Upper lobe of right lung (tissue), 1 donor: ENCODE results near the gene PODNL1. TPM values are rescaled to one million over a fixed set of nuclear protein-coding genes. Genes with fewer than 3 reads are reported as not detected.

ENCODE experiments used
- ATAC-seq: fragments of 200-7000 bp; cut with Tn5 transposase; one replicate; pipeline ENCODE4 v1.9.1; 2020; ENCODE audit warnings: mild to moderate bottlenecking, moderate library complexity
- DNase-seq: peaks from one replicate; pipeline ENCODE4 v3.0.0-alpha.2; 2020
- H3K27ac ChIP-seq: fragments of 200-600 bp; one replicate; pipeline ENCODE4 v1.8.0; 2022
- H3K27me3 ChIP-seq: fragments of 200-600 bp; one replicate; pipeline ENCODE4 v1.8.0; 2022; ENCODE audit warnings: mild to moderate bottlenecking
- H3K36me3 ChIP-seq: fragments of 200-600 bp; one replicate; pipeline ENCODE4 v1.8.0; 2022
- H3K4me1 ChIP-seq: fragments of 200-600 bp; one replicate; pipeline ENCODE4 v1.8.0; 2022
- H3K4me3 ChIP-seq: fragments of 200-600 bp; one replicate; pipeline ENCODE4 v1.8.0; 2022; ENCODE audit warnings: mild to moderate bottlenecking
- H3K9me3 ChIP-seq: fragments of 200-600 bp; one replicate; pipeline ENCODE4 v1.8.0; 2022
- CTCF ChIP-seq: fragments of 200-600 bp; IDR thresholded peaks from one replicate; pipeline ENCODE4 v1.8.0; 2022; ENCODE audit warnings: antibody characterized with exemption
- intact Hi-C: fragments of 100-400 bp; cut with DNase I; formaldehyde crosslinking; loops from one replicate; pipeline ENCODE4 v1.11.0; 2022
- total RNA-seq: library from RNA; stranded (reverse); fragmentation: NEBNext Ultra II Directional; extraction: Animal tissue kit (Norgen Biotek cat#: 25700); gene quantifications from one replicate; pipeline ENCODE4 v1.2.1, GENCODE V29; 2021
- donor health status: DM: no; HTN: yes; CAD: no; lungs with severe emphysema.

Gene PODNL1
- total RNA-seq, 1 donor from 2014 or later = 2.8 TPM

- no peak for ATAC-seq
- H3K4me3 ChIP-seq = no peak overlapping the region
These were observed 8.2 kb upstream of the PODNL1 start for GRCh38 chr19:13946414-13946813.

GRCh38 chr19:13942023-13942684 is 3.9 kb upstream of the PODNL1 start:
- Histone ChIP-seq H3K4me1 (no peaks in the 10 kb centered on the region), H3K36me3 (no peaks in the 10 kb centered on the region), H3K27me3 (no peaks in the 10 kb centered on the region), H3K4me3 (no peak overlapping the region), H3K9me3 (no peaks in the 10 kb centered on the region), H3K27ac (no peak overlapping the region)
- ATAC-seq (no peak), DNase-seq (no peak)
- intact Hi-C loops = no loop called here
- no peak for TF ChIP-seq CTCF

More at GRCh38 chr19:13946414-13946813, 8.2 kb upstream of the PODNL1 start:
- Histone ChIP-seq H3K27me3 (no peaks in the 10 kb centered on the region), H3K27ac (no peak overlapping the region), H3K4me1 (no peaks in the 10 kb centered on the region), H3K36me3 (no peaks in the 10 kb centered on the region), H3K9me3 (no peaks in the 10 kb centered on the region)
- DNase-seq = no peak
- intact Hi-C loops = no loop called here
- no peak for TF ChIP-seq CTCF

GRCh38 chr19:13937479-13938300 is 527 bp downstream of the PODNL1 start:
- Histone ChIP-seq H3K27ac (no peak overlapping the region), H3K9me3 (no peaks in the 10 kb centered on the region), H3K4me1 (no peaks in the 10 kb centered on the region), H3K4me3 (peak overlapping the region; percentile 39), H3K27me3 (no peaks in the 10 kb centered on the region), H3K36me3 (no peaks in the 10 kb centered on the region)
- no peak for TF ChIP-seq CTCF
- intact Hi-C loops = no loop called here
- ATAC-seq (peak; percentile 10), DNase-seq (no peak)

- H3K4me1 ChIP-seq = no peaks in the 10 kb centered on the region
- H3K27ac ChIP-seq = no peak overlapping the region
- TF ChIP-seq CTCF = no peak
- H3K4me3 ChIP-seq = no peak overlapping the region
- intact Hi-C loops = no loop called here
- DNase-seq = no peak
- H3K36me3 ChIP-seq = no peaks in the 10 kb centered on the region
- ATAC-seq = no peak
- H3K27me3 ChIP-seq = no peaks in the 10 kb centered on the region
- H3K9me3 ChIP-seq = no peaks in the 10 kb centered on the region
These were observed 2.3 kb downstream of the PODNL1 start for GRCh38 chr19:13935765-13936510.

- H3K4me3 ChIP-seq = no peak overlapping the region
- no peak for ATAC-seq
- H3K36me3 ChIP-seq = no peaks in the 10 kb centered on the region
- H3K9me3 ChIP-seq = no peaks in the 10 kb centered on the region
- intact Hi-C loops = no loop called here
- no peak for TF ChIP-seq CTCF
- H3K27ac ChIP-seq = no peak overlapping the region
- no peaks in the 10 kb centered on the region for H3K27me3 ChIP-seq
- DNase-seq = no peak
- H3K4me1 ChIP-seq = no peaks in the 10 kb centered on the region
These were observed 3.5 kb downstream of the PODNL1 start for GRCh38 chr19:13934785-13935109.
